Lung (tissue), 12 donors: Measurements from ENCODE around the gene IGFN1. TPM values are rescaled to one million over a fixed set of nuclear protein-coding genes. Genes with fewer than 3 reads are reported as not detected.

Experiments
- ATAC-seq: fragments of 200-7000 bp; cut with Tn5 transposase; one replicate; pipeline ENCODE4 v1.9.1; 2020; ENCODE audit warnings: moderate number of reproducible peaks; ENCODE audit not compliant: insufficient read depth, low FRiP score
- DNase-seq, 3 donors: peaks; one replicate each; pipeline ENCODE4 v3.0.0-alpha.2; 2013 to 2017
- H3K27ac ChIP-seq, 2 donors: one replicate each; pipeline ENCODE4 v1.5.1; 2013; ENCODE audit warnings: mild to moderate bottlenecking in 2 of 2, moderate library complexity in 2 of 2, control low read depth in 1 of 2, inconsistent platforms in 1 of 2, low read depth in 1 of 2, low read length in 1 of 2
- H3K27me3 ChIP-seq, 3 donors: one replicate each; pipeline ENCODE4 v1.5.1; 2013; ENCODE audit warnings: low read length in 2 of 3; ENCODE audit not compliant: control insufficient read depth in 3 of 3, insufficient read depth in 3 of 3
- H3K36me3 ChIP-seq, 4 donors: one replicate each; pipeline ENCODE4 v1.5.1; 2013; ENCODE audit warnings: low read length in 4 of 4, mild to moderate bottlenecking in 1 of 4, moderate library complexity in 1 of 4; ENCODE audit not compliant: control insufficient read depth in 4 of 4, insufficient read depth in 4 of 4
- H3K4me1 ChIP-seq, 5 donors: one replicate each; pipeline ENCODE4 v1.5.1; 2013; ENCODE audit warnings: low read length in 5 of 5, mild to moderate bottlenecking in 2 of 5, moderate library complexity in 1 of 5; ENCODE audit not compliant: control insufficient read depth in 5 of 5, insufficient read depth in 5 of 5
- H3K4me3 ChIP-seq: one replicate; pipeline ENCODE4 v1.5.1; 2013; ENCODE audit warnings: mild to moderate bottlenecking, control low read depth, moderate library complexity
- H3K9ac ChIP-seq, 2 donors: one replicate each; pipeline ENCODE4 v1.5.1; 2013; ENCODE audit warnings: low read length in 2 of 2, control low read depth in 1 of 2; ENCODE audit not compliant: insufficient read depth in 1 of 2
- H3K9me3 ChIP-seq, 4 donors: one replicate each; pipeline ENCODE4 v1.5.1; 2013; ENCODE audit warnings: low read length in 3 of 4, mild to moderate bottlenecking in 1 of 4, moderate library complexity in 1 of 4; ENCODE audit not compliant: control insufficient read depth in 4 of 4, insufficient read depth in 3 of 4
- CTCF ChIP-seq: IDR thresholded peaks from 2 replicates; pipeline ENCODE4 v1.5.1; 2012; ENCODE audit warnings: mild to moderate bottlenecking; ENCODE audit errors: control extremely low read depth, extremely low read depth
- WGBS, 2 donors: extraction: QIAGEN DNeasy Blood & Tissue Kit; methylation state at CpG; one replicate each; pipeline ENCODE4 v1.1.7; 2013; 5-methylcytosine and 5-hydroxymethylcytosine counted together
- polyA plus RNA-seq, 2 donors: library from polyadenylated mRNA; stranded (reverse); fragments of 200-250 nt; gene quantifications; one replicate each; pipeline ENCODE4 v1.2.1, GENCODE V29; 2013
- total RNA-seq, 2 donors: library from RNA; depleted of rRNA in 1 of 2; stranded (reverse); fragments of >200 nt in 1 of 2; gene quantifications; one replicate each; pipeline ENCODE4 v1.2.1, GENCODE V29; 2014 to 2021
- donor health status: control.
- donor health status: control.
- donor health status: Bipolar disorder and iron deficiency.
- donor health status: healthy.
- donor health status: DM: yes; HTN: yes; CAD: no.

IGFN1 gene
- total and polyA plus RNA-seq, 4 donors: 0.25 to 3.6 (median 1.5) TPM

GRCh38 chr1:201207046-201207445, 16.4 kb downstream of the IGFN1 start:
- no peaks in the 10 kb centered on the region for H3K36me3 ChIP-seq
- no peak overlapping the region for H3K4me3 ChIP-seq
- WGBS, 2 donors: 70 to 88% methylated on average over 3 of the region's 3 CpGs
- DNase-seq: no peak
- H3K27ac ChIP-seq: no peak overlapping the region
- H3K4me1 ChIP-seq: peaks cover 0 to 3% (median 0%) of the 10 kb centered on the region in 5 donors
- H3K9me3 ChIP-seq: no peaks in the 10 kb centered on the region
- ATAC-seq: no peak
- TF ChIP-seq CTCF: no peak
- H3K9ac ChIP-seq: no peak overlapping the region
- peaks cover 0 to 7% (median 0%) of the 10 kb centered on the region in 3 donors for H3K27me3 ChIP-seq

- Histone ChIP-seq H3K27me3 (peaks cover 0 to 8% (median 0%) of the 10 kb centered on the region in 3 donors), H3K9ac (no peak overlapping the region), H3K9me3 (no peaks in the 10 kb centered on the region), H3K4me1 (peaks cover 0 to 3% (median 0%) of the 10 kb centered on the region in 5 donors), H3K4me3 (no peak overlapping the region), H3K36me3 (no peaks in the 10 kb centered on the region), H3K27ac (no peak overlapping the region)
- no peak for TF ChIP-seq CTCF
- ATAC-seq (no peak), DNase-seq (no peak)
- WGBS, 2 donors: 97 to 98% methylated on average over 2 of the region's 2 CpGs
Measured at GRCh38 chr1:201208236-201208635, 17.6 kb downstream of the IGFN1 start.

- H3K4me3 ChIP-seq: no peak overlapping the region
- WGBS, 2 donors: 89 to 94% methylated on average over 5 of the region's 5 CpGs
- H3K9me3 ChIP-seq: no peaks in the 10 kb centered on the region
- ATAC-seq (no peak), DNase-seq (no peak)
- no peak overlapping the region for H3K27ac ChIP-seq
- TF ChIP-seq CTCF: no peak
- no peaks in the 10 kb centered on the region for H3K4me1 ChIP-seq
- no peaks in the 10 kb centered on the region for H3K36me3 ChIP-seq
- H3K27me3 ChIP-seq: peaks cover 0 to 8% (median 0%) of the 10 kb centered on the region in 3 donors
- H3K9ac ChIP-seq: no peak overlapping the region
Measured at GRCh38 chr1:201212056-201212455, 21.4 kb downstream of the IGFN1 start.

- H3K27me3 ChIP-seq: peaks cover 0 to 8% (median 0%) of the 10 kb centered on the region in 3 donors
- H3K4me3 ChIP-seq: no peak overlapping the region
- no peaks in the 10 kb centered on the region for H3K36me3 ChIP-seq
- no peak overlapping the region for H3K27ac ChIP-seq
- TF ChIP-seq CTCF: no peak
- no peaks in the 10 kb centered on the region for H3K9me3 ChIP-seq
- DNase-seq: no peak
- WGBS, 2 donors: 91 to 94% methylated on average over 8 of the region's 8 CpGs
- H3K4me1 ChIP-seq: peaks cover 0 to 1% (median 0%) of the 10 kb centered on the region in 5 donors
- ATAC-seq: no peak
- H3K9ac ChIP-seq: no peak overlapping the region
Measured at GRCh38 chr1:201212461-201213055, 21.9 kb downstream of the IGFN1 start.
